LNCAP (cell line): ENCODE data around the gene HEMGN.

ENCODE experiments used
- CTCF ChIP-seq: fragments of 450-650 bp; IDR thresholded peaks from 2 replicates; pipeline ENCODE4 v1.5.1; 2017; ENCODE audit warnings: mild to moderate bottlenecking

The HEMGN gene

GRCh38 chr9:97911970-97912369, 26.0 kb downstream of the HEMGN start:
- TF ChIP-seq CTCF = no peak

- no peak for TF ChIP-seq CTCF
Measured at GRCh38 chr9:97911528-97911927, 26.4 kb downstream of the HEMGN start.

- TF ChIP-seq CTCF = no peak
Measured at GRCh38 chr9:97910357-97910756, 27.6 kb downstream of the HEMGN start.

- no peak for TF ChIP-seq CTCF
Measured at GRCh38 chr9:97908705-97909104, 29.3 kb downstream of the HEMGN start.

- no peak for TF ChIP-seq CTCF
Measured at GRCh38 chr9:97907632-97908031, 30.3 kb downstream of the HEMGN start.

GRCh38 chr9:97907046-97907445, 30.9 kb downstream of the HEMGN start:
- TF ChIP-seq CTCF = no peak

- no peak for TF ChIP-seq CTCF
Measured at GRCh38 chr9:97906236-97906831, 31.6 kb downstream of the HEMGN start.

GRCh38 chr9:97905228-97905627, 32.7 kb downstream of the HEMGN start:
- TF ChIP-seq CTCF = no peak
